NCI-H446 treated with DMSO at 0.1 percent for 48 hours (cell line): ENCODE measurements around the gene ALKBH1.
"Not testable (repeated sequence)": the region's sequence is repeated elsewhere in the genome, so short reads cannot be mapped to it uniquely, and the experiment has no call there.

Experiments
- DNase-seq: peaks from one replicate; lab custom pipeline; 2025; lab: John Stamatoyannopoulos, UW

The ALKBH1 gene

DNA sequence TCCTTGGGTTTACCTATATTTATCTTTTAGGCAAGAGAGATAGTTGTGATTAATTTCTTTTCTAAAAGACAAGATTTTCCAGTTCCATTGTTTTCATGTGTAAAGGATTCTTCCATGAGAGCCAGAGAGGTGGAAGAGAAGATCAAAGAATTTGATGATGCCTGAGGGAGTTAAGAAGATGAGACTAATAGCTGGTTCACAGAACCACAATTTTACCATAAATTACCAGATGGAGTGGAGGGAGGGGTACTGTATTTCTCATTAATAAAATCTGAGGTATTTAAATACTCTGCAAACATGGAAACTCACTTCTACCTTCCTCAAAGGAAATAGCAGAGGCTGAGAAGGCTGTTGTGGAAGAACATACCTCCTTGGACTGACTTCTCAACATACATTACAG lies 34.6 kb downstream of the ALKBH1 start:
- DNase-seq = no peak

DNA sequence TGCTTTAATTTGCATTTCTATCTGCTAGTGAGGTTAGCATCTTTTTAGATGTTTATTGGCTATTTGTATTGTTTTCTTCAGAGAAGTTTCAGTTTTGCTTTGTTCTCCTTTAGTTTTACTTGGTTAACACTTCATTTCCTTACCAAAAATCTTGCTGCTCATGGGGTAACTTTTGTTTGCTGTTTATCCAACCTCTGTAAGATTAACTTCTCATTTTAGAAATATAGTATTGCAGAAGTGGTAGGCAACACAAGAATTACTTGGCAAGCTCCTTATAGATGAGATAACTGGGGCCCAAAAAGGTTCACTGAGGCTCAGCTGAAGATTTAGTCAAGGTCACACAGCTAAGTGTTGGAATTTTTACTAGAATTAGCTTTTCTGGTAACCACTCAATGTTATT lies 40.5 kb downstream of the ALKBH1 start:
- DNase-seq = no peak

DNA sequence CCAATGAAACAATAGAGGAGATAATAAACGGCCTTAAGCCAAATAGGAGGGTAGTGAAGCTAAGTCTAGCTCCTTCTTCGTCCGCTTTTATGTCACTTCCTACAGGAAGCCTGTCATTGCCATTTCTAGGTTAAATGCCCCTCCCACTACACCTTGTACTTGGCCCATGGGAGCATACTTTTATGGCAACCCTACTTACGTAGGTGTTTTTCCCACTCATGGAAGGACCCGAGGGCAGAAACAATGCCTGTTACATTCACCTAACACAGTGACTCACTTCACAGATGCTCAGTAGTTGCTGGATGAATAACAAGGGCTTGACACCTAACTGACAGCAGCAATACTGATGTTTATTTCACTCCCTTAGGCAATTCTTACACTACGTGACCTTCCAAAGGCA lies 44.5 kb downstream of the ALKBH1 start:
- no peak for DNase-seq

DNA sequence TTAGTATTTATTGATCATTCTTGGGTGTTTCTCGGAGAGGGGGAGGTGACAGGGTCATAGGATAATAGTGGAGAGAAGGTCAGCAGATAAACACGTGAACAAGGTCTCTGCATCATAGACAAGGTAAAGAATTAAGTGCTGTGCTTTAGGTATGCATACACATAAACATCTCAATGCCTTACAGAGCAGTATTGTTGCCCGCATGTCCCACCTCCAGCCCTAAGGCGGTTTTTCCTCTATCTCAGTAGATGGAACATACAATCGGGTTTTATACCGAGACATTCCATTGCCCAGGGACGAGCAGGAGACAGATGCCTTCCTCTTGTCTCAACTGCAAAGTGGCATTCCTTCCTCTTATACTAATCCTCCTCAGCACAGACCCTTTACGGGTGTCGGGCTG lies 46.3 kb downstream of the ALKBH1 start:
- DNase-seq = not testable (repeated sequence)

DNA sequence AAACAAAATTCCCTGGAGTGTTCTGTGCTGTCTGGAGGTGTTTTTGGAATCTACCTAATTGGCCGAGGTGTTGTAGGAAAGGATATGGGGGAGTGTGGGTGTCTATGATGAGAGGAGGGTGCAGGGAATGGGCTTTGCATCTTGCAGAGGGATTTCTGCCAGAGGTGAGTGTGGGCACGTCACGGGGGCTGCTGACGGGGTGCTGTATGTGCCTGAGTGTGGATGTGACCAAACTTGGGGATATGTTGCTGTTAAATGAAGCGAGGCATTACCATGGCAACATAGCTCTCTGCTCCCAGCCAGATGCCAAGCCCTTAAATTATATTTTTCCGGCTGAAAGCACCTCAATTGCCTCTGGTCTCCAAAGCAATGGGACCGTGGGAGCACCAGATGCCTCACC lies 47.1 kb downstream of the ALKBH1 start:
- DNase-seq = peak; percentile 86

DNA sequence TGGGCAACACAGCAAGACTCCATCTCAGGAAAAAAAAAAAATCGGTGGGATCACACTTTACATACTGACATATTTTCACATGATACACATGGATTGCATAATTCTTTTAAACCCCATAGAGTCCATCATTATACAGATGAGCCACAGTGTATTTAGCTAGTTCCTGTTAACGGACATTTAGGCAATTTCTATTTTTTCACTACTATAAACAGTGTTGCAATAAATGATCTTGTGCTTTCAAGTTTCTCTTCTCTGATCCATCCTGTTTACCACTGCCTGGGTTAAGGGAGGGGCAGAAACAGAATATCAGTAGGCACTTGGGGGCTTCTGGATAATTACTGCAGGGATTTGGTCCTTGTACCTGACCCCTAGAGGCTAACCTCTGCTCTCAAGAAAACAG lies 48.0 kb downstream of the ALKBH1 start:
- DNase-seq = no peak

DNA sequence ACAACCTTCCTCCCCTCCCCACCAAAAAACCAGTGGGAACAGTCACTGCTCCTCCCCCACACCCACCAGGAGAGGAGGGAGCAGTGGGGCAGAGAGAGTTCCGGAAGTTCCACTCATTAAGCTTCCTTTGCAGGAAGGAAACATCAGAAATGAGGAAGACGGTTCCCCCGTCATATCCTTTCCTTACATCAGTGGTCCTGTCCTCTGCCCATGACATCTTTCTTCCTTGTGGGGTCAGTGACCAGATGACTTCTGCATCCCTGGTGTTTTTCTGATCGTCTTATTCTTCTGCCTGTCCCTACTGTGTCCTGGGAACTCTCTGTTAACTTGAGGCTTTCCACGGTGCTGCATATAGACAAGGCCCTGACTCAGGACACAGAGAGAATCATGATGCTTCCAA lies 50.5 kb downstream of the ALKBH1 start:
- DNase-seq = no peak

DNA sequence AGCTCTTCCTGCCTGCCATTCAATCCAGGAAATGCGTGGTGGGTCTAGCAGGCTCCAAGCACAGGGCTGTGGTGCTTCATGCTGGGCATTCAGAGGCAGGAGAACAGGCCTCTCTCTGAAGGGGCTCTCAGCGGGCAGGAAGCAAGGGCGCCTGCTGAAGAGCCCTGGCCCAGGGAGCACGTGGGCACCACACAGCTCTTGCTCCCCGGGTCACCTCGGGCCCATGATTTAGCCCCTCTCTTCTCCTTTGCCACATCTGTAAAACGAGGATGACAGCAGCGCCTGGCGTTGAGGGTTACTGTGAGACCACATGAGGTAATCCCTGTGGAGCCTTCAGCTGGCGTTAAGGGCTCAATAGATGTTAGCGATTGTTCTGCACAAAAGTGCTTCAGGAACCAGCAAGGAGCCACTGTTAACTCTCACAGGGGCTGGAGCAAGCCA lies 53.8 kb downstream of the ALKBH1 start:
- DNase-seq = no peak

DNA sequence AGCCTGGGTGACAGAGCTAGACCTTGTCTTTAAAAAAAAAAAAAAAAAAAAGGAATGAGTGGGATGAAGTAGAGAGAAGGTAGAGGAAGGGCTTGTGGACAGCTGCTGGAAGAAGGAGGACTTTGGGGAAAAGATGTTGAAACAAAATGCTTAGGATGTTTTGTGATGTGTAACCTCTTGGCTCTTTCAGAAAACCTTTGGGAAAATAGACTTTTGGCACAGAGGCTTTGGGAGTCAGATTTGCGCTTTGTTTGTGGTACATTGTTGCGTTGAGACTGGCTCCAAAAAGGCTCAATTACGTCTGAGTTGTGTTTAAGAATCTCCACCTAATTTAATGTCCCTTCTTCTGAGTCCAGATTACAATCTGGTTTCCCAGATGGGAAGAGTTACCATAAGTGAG lies 58.5 kb downstream of the ALKBH1 start:
- no peak for DNase-seq

DNA sequence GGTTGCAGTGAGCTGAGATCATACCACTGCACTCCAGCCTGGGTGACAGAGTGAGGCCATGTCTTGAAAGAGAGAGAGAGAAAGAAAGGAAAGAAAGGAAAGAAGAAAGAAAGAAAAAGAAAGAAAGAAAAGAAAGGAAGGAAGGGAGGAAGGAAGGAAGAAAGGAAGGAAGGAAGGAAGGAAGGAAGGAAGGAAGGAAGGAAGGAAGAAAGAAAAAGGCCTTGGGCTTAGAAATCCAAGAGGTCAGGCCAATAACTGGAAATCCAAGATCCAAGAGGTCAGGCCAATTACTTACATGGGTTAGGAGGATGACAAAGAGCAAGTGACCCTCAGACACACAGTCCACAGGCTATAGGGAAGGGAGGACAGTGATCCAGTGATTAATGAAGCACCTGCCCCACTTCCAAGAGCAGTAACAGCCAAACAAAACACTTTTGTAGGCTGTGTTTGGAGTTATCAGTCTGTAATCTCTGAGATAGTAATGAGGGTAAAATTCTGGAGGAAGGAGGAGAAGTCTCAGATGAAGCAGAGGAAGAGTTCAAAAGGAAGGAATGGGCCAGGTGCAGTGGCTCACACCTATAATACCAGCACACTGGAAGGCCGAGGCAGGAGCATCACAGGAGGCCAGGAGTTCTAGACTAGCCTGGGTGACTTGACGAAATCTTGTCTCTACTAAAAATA lies 59.2 kb downstream of the ALKBH1 start:
- no peak for DNase-seq

DNA sequence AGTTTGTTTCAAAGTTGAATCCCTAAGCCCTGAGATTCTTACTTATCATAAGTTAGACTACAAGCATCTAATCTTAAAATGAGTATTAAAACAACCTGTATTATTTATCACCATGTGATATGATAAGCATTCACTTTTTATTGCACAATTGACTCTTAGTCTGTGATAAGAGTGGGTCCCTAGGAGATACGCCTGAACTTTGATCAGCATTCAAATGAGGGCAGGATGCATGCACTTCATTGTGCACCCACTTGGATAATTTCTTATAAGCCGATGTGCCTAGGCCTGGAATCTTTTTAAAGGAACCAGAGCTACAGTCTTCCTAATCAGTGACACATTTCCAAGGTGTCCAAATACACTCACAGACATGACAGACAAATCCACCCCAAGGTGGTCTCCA lies 60.0 kb downstream of the ALKBH1 start:
- no peak for DNase-seq

DNA sequence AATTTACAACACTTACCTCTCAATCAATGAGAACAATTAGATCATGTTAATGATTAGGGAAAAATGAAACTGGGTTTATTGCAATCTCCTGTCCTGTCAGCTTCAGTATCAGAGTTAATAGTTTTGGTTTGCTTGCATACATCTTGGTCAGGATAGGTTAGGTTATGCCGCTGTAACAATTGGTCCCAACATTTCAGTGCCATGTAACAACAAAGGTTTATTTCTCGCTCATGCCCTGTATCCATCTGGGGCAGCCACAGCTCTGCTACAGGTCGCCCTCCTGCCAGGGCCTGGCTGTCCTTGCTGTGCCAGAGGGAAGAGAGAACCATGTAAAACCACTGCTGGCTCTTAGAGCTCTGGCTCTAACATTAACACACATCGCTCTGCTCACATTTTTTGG lies 60.9 kb downstream of the ALKBH1 start:
- no peak for DNase-seq

DNA sequence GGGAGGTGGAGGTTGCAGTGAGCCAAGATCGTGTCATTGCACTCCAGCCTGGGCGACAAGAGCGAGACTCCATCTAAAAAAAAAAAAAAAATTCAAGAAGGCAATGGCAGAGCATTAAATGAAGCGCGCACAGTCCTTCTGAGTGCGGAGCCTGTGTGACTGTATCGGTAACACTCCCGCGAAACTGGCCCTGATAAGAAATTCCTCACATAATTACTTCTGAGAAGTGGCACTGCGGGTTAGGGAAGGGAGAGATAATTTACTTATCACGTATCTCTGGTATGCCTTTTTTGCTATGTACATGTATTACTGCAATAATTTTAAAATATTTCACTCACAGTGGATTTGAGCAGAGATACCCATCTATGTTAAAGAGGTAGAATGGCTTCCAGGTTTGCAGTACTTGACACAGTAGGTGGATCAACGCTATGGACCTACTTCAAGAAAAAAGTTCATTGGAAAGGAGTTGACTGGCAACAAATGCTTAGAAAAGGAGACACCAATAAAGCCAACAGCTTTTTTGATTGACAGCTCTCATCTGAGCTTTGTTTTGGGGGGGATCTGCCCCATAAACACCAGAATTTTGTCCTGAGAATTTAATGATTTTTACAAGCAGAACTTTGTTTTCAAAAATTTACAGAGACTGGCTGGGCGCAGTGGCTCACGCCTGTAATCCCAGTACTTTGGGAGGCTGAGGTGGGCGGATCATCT lies 62.1 kb downstream of the ALKBH1 start:
- DNase-seq = no peak

DNA sequence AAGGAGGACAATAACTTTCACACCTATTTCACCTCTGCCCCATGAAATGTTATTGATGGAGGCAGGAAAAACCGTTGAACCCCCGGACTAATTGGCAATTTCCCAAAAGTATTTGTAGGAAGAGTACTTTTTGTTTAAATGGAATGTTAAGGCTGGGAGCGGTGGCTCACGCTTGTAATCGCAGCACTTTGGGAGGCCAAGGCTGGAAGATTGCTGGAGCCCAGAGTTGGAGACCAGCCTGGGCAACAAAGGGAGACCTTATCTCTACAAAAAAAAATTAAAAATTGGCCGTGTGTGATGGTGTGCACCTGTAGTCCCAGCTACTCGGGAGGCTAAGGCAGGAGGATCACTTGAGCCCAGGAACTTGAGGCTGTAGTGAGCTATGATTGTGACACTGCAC lies 65.4 kb downstream of the ALKBH1 start:
- no peak for DNase-seq

DNA sequence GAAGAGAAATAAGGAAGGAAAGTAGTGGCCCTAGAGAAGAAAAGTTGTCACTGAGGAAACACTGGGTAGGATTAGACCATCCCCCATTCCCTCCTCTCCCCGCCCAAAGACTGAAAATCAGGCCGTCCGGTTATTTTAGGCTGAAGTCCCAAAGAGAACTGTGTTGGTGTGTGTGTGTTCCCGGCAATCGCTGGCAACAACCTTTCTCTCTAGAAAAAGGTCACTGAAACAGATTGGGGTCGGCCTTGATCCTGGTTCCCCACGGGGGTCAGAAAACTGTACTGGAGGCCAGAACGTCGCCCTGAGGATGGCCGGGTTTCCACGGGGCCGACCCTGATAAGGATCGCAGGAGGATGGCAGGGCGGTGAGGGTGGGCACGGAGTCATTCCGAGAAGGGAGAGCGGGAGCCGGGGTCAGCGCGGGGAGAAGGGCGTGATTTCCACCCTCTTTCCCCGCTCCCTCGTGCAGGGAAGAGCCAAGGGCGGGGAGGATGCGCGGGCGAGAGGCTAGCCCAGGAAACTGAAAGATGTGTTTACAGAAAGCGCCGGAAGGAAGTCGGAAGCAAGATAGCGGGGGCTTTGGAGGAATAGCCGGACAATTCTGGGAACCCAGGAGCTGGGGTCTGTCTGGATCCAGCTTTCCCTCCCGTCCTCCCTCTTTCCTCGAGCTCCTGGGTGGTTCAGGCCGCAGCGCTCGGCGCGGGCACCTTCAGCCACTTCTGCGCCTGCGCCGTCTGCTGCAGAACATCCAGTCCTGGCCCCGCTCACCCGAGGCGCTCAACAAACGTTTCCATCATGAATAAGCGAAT lies 66.1 kb downstream of the ALKBH1 start:
- DNase-seq = no peak

DNA sequence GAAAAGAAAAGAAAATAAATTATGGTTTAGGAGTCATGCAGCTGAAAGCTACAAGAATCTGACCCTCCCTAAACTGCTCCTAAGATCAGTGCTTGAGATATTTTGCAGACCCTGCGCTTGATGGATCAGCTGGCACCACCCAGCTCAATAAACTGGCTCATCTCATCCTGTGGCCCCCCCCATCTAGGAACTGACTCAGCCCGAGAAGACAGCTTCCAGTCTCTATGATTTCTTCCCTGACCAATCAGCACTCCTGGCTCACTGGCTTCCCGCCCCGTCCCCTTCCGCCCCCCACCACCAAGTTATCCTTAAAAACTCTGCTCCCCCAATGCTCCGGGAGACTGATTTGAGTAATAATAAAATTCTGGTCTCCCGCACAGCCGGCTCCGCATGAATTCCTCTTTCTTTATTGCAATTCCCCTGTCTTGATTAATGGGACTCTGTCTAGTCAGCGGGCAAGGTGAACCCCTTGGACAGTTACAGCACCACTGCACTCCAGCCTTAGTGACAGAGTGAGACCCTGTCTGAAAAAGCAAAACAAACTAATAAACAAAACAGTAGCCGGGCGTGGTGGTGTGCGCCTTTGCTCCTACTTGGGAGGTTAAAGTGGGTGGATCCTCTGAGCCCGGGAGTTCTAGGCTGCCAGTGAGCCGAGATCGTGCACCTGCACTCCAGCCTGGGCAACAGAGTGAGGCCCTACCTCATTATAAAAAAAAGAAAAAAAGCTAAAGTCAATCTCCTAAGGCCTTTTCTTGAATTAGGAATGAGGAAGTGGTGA lies 66.9 kb downstream of the ALKBH1 start:
- DNase-seq = no peak

DNA sequence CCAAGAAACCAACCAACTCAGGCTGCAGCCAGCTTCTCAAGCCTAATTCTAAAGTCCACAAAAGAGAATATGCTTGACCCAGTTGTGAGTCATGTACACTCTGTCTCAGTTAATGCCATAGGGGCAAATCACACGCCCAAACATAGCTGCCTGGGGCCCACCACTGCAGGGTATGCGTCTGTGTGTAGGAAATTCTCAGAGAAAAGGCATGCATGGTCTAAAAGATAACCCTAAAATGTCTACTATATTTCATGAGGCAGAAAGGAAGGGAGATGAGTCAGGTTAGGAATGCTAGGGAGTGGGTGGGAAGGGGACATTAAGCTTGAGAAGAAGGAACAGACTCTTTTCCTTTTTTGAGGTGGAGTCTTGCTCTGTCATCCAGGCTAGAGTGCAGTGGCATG lies 69.1 kb downstream of the ALKBH1 start:
- DNase-seq = no peak

DNA sequence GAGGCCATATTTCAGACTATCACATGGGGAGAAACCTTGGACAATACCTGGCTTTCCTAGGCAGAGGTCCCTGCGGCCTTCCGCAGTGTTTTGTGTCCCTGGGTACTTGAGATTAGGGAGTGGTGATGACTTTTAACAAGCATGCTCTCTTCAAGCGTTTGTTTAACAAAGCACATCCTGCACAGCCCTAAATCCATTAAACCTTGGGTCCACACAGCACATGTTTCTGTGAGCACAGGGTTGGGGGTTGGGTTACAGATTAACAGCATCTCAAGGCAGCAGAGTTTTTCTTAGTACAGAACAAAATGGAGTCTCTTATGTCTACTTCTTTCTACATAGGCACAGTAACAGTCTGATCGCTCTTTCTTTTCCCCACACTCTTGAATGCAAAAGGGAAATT lies 72.0 kb downstream of the ALKBH1 start:
- not testable (repeated sequence) for DNase-seq

DNA sequence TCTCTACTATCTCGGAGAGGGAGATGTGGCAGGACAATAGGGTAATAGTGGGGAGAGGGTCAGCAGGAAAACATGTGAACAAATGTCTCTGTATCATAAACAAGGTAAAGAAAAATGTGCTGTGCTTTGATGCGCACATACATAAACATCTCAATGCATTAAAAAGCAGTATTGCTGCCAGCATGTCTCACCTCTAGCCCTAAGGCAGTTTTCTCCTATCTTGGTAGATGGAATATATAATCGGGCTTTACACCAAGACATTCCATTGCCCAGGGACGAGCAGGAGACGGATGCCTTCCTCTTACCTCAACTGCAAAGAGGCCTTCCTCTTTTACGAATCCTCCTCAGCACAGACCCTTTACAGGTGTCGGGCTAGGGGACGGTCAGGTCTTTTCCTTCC lies 72.4 kb downstream of the ALKBH1 start:
- DNase-seq = not testable (repeated sequence)

DNA sequence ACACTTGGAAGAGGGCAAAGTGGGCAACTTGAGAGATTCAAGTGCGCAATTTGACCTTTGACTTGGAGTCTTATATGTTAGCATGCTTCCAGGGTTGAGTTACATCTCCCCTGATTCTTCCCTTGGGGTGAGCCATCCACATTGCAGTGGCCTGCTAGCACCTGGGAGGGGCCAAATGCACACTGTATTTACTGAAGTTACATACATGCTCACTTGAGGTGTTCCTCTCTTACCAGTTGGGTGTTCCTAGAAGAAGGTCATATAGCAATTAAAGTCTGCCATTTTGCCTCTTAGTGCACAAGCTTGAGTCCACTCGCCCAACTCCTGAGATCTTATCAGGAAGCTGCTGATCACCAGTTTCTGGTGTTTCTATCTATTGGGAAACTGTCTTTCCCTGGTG lies 77.7 kb downstream of the ALKBH1 start:
- no peak for DNase-seq

DNA sequence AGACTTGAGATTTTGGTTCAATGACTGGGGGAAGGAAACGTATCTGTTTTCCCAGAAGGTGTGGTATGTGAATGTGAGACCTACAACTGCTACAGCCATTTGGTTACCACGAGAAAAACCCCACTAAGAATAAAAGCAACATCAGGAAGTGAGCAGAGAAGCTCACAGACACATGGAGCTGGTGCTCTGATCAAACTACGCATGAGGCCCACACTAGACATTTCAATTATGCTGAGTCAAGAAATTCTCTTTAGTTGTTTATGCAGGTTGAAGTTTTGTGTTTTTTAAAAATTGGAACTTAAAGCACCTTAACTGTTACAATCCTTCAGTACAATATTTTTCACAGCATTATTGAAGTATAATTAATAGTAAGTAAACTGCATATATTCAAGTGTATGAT lies 82.5 kb downstream of the ALKBH1 start:
- no peak for DNase-seq

DNA sequence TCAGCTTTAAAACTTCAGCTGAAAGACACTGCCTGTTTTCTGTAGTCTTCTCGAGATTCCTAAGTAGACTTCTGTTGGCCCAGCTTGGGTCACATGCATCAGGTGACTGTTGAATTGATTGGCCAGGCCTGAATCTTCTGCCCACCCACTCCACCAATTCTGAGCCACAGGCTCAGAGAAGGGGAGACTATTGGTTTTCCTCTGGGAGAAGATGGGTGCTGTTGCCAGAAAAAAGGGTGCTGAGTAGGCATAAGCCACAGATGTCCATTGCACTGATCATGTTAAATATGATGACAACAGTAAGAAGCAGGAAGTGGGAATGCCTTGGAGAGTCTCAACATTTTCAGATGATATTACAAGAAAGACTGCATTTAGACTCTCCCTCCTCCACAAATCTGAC lies 84.6 kb downstream of the ALKBH1 start:
- DNase-seq = no peak
